ENCODE data around the gene TRIM65. TPM values are rescaled to one million over a fixed set of nuclear protein-coding genes. Genes with fewer than 3 reads are reported as not detected.
A peak's percentile ranks its signal among the peaks of the same experiment; 100 is the strongest.

TRIM65 gene
- total and polyA plus RNA-seq, 2 of the 13 experiments (the other 11 are each of a cell fraction or from before 2014, with no cell fraction given), result 10.3 to 22.4 TPM

GRCh38 chr17:75876190-75876937 is 20.4 kb downstream of the TRIM65 start (continued):
- no peak for TF ChIP-seq RFX1 (IDR thresholded peaks at IDR 0.05)
- no peak for TF ChIP-seq KAT2B (IDR thresholded peaks at IDR 0.05; ENCODE audit: borderline replicate concordance, low read depth, low read length)
- peak; percentile 85; the same call in 1 of the 2 replicates for TF ChIP-seq ZNF121 (CRISPR knock-in tag; IDR thresholded peaks at IDR 0.05)
- TF ChIP-seq TOE1 (CRISPR knock-in tag; IDR thresholded peaks at IDR 0.05), result no peak
- no peak for TF ChIP-seq CEBPZ (IDR thresholded peaks at IDR 0.05; ENCODE audit: low read length)
- no peak for TF ChIP-seq ZNF737 (CRISPR knock-in tag; IDR thresholded peaks at IDR 0.05; ENCODE audit: borderline replicate concordance)
- no peak for TF ChIP-seq SP1 (IDR thresholded peaks at IDR 0.05)
- TF ChIP-seq SP1 (CRISPR knock-in tag; IDR thresholded peaks at IDR 0.05), result peak; percentile 51; the same call in 1 of the 2 replicates
- TF ChIP-seq ZNF839 (CRISPR knock-in tag; IDR thresholded peaks at IDR 0.05; ENCODE audit: borderline replicate concordance), result peak; percentile 80; the same call in 1 of the 2 replicates
- TF ChIP-seq ZNF512 (CRISPR knock-in tag; IDR thresholded peaks at IDR 0.05), result no peak
- TF ChIP-seq FOXA1 (IDR thresholded peaks at IDR 0.05), result no peak
- peak; percentile 80 for TF ChIP-seq FOXA1 (CRISPR knock-in tag; IDR thresholded peaks at IDR 0.05)
- TF ChIP-seq GFI1 (CRISPR knock-in tag; IDR thresholded peaks at IDR 0.05; ENCODE audit: borderline replicate concordance), result peak; percentile 77
- peak; percentile 70 for TF ChIP-seq ASH2L (IDR thresholded peaks at IDR 0.05; ENCODE audit: insufficient read length, low read depth, low read length)
- TF ChIP-seq ZBTB14 (CRISPR knock-in tag; IDR thresholded peaks at IDR 0.05), result peak; percentile 58
- TF ChIP-seq ZNF780A (CRISPR knock-in tag; IDR thresholded peaks at IDR 0.05), result peak; percentile 47; the same call in 1 of the 2 replicates
- TF ChIP-seq ZNF747 (CRISPR knock-in tag; IDR thresholded peaks at IDR 0.05; ENCODE audit: borderline replicate concordance), result peak; percentile 82
- TF ChIP-seq RNF2 (conservative IDR thresholded peaks at IDR 0.05; ENCODE audit: low read depth), result peak; percentile 92
- peak; percentile 91 for TF ChIP-seq ZNF547 (CRISPR knock-in tag; IDR thresholded peaks at IDR 0.05)
- TF ChIP-seq PTBP1 (IDR thresholded peaks at IDR 0.05; ENCODE audit: low read depth, low read length, poor library complexity, severe bottlenecking), result peak; percentile 90
- peak; percentile 98 for TF ChIP-seq HIC2 (CRISPR knock-in tag; IDR thresholded peaks at IDR 0.05; ENCODE audit: low read depth)

Measured in HepG2 (cell line).